ENCODE data around the gene XXYLT1. TPM values are rescaled to one million over a fixed set of nuclear protein-coding genes. Genes with fewer than 3 reads are reported as not detected.
A peak's percentile ranks its signal among the peaks of the same experiment; 100 is the strongest.

Gene XXYLT1
- total and polyA plus RNA-seq, 7 donors, result 2.5 to 13.8 (median 11.1) TPM

DNA sequence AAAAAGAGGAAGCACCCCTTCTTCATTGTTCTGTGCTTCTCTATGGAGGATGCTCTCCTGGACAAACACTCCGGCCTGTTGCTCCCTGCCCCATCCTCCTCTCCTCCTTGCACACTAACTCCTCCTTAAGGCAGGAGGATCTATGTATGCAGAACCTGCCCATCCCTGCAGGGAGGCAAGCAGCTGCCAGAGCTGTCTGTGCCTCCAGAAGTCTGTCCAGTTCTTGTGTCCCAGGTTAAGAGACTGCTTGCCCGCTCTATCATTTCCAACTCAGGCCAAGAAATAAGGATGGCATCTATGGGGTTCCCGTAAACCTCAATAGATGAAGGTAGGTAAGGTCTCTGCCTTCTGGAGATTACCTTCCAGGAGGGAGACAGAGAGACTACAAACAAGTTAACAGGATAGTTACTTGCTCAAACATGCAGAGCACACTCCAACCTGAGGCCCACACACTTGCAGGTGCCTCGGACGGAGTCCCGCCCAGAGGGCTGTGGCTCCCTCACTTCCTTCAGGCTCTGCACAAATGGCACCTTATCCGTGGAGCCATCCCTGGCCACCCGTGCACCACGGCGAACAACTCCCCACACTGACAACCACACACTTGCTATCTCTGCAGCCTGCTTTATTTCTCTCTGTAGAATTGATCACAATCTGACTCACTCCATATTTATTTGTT lies 6.9 kb downstream of the XXYLT1 start:
- Histone ChIP-seq H3K9me3 (no peaks in the 10 kb centered on the region), H3K36me3 (peaks cover 0 to 6% (median 2%) of the 10 kb centered on the region in 4 donors), H3K4me3 (no peak overlapping the region), H3K27me3 (no peaks in the 10 kb centered on the region), H3K4me1 (peaks cover 0 to 20% (median 16%) of the 10 kb centered on the region in 4 donors), H3K27ac (no peak overlapping the region)
- DNase-seq, result no peak
- intact Hi-C loops (cut with DNase I), result no loop called here
- WGBS, 2 donors, result 88 to 89% methylated on average over 10 of the region's 10 CpGs
- TF ChIP-seq, protein P1, sequence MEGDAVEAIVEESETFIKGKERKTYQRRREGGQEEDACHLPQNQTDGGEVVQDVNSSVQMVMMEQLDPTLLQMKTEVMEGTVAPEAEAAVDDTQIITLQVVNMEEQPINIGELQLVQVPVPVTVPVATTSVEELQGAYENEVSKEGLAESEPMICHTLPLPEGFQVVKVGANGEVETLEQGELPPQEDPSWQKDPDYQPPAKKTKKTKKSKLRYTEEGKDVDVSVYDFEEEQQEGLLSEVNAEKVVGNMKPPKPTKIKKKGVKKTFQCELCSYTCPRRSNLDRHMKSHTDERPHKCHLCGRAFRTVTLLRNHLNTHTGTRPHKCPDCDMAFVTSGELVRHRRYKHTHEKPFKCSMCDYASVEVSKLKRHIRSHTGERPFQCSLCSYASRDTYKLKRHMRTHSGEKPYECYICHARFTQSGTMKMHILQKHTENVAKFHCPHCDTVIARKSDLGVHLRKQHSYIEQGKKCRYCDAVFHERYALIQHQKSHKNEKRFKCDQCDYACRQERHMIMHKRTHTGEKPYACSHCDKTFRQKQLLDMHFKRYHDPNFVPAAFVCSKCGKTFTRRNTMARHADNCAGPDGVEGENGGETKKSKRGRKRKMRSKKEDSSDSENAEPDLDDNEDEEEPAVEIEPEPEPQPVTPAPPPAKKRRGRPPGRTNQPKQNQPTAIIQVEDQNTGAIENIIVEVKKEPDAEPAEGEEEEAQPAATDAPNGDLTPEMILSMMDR (IDR thresholded peaks at IDR 0.05), result no peak
- no peak for TF ChIP-seq POLR2A (IDR thresholded peaks at IDR 0.05)
- TF ChIP-seq EP300 (IDR thresholded peaks at IDR 0.05), result no peak
- TF ChIP-seq POLR2AphosphoS5 (IDR thresholded peaks at IDR 0.05), result no peak

DNA sequence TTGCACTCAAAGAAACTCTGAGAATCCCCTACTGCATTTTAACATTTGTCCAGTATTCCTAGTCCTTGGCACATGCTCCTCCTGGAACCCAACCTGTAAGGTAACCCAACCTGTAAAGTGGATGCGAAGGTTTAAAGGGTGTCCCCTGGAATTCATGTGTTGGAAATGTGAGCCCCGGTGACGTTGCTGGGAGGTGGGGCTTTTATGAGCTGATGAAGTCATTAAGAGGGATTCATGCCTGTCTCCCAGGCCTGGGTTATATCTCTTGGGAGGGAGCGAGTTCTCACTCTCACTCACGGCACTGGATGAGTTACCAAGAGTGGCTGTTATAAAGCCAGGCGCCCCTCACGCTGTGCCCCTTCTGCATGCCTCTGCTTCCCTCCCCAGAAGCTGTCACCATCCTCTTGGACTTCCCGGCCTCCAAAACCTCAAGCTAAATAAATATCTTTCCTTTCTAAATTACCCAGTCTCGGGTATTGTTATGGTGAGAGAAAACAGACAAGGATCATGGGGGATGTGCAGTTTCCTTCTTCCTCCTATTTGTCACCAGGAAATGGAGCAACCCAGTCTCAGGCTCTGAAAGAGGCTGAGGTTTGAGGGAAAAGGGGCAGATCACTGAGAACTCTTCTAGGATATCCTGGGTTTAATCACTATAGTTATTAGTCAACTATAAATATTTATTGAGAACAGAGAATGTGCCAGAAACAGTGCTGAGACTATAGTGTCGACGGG lies 7.6 kb downstream of the XXYLT1 start:
- WGBS, 2 donors, result 77 to 81% methylated on average over 11 of the region's 11 CpGs
- peaks cover 0 to 6% (median 2%) of the 10 kb centered on the region in 4 donors for H3K36me3 ChIP-seq
- H3K4me1 ChIP-seq, result peaks cover 0 to 21% (median 21%) of the 10 kb centered on the region in 4 donors
- no peaks in the 10 kb centered on the region for H3K27me3 ChIP-seq
- H3K9me3 ChIP-seq, result no peaks in the 10 kb centered on the region
- intact Hi-C loops (cut with DNase I), result no loop called here
- H3K27ac ChIP-seq, result no peak overlapping the region
- TF ChIP-seq EP300 (IDR thresholded peaks at IDR 0.05), result no peak
- TF ChIP-seq POLR2A (IDR thresholded peaks at IDR 0.05), result no peak
- no peak for TF ChIP-seq POLR2AphosphoS5 (IDR thresholded peaks at IDR 0.05)
- TF ChIP-seq, protein P1 (IDR thresholded peaks at IDR 0.05), result no peak
- DNase-seq, result no peak
- no peak overlapping the region for H3K4me3 ChIP-seq

DNA sequence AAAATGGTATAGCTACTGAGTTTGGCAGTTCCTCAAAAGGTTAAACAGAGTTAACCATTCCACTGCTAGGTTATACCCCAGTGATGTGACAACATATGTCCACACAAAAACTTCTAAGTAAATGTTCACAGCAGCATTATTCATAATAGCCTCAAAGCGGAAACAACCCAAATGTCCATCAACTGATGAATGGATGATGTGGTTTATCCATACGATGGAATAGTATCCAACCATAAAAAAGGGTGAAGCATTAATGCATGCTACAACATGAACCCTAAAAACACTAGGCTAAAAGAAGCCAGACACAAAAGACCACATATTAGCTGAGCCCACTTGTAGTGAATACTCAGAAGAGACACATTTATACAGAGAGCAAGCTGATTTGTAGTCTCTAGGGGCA lies 9.0 kb downstream of the XXYLT1 start:
- intact Hi-C loops (cut with DNase I), result loop anchor here (2.0 kb wide), 1 partner anchor 155 kb away; no protein-coding TSS in a partner anchor
- H3K4me1 ChIP-seq, result peaks cover 0 to 35% (median 35%) of the 10 kb centered on the region in 4 donors
- TF ChIP-seq POLR2AphosphoS5 (IDR thresholded peaks at IDR 0.05), result no peak
- 97 to 98% methylated on average over 2 of the region's 2 CpGs for WGBS, 2 donors
- H3K36me3 ChIP-seq, result peaks cover 0 to 6% (median 1%) of the 10 kb centered on the region in 4 donors
- H3K4me3 ChIP-seq, result no peak overlapping the region
- no peak overlapping the region for H3K27ac ChIP-seq
- no peaks in the 10 kb centered on the region for H3K9me3 ChIP-seq
- DNase-seq, result no peak
- H3K27me3 ChIP-seq, result no peaks in the 10 kb centered on the region

DNA sequence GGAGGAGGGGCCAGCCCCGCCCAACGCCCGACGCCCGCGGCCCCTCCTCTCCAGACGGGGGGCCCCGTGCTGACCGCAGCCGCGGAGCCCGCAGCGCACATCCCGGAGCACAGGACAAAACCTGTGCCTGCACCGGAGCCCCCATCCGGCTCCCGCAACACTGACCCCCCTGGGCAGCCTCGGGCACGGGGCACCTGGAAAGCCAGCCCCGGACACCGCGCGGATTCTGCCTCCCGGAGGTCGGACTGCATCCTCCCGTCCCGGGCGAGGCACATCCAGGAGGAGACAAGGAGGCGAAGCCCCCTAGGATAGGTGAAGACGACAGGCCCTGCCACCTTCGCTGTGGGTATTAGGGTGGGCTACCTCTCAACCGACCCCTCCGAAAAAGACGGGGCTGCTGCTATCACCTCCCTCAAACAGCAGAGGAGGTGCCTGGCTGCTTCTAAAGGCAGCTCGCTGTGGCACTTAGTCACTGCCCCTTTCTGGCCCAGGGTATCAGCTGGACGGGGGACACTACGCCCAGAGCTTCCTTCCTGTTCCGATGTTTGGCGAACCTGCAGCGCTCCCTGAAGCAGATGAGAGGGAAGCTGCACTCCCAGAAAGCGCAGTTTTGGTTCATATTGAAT lies 10.6 kb downstream of the XXYLT1 start:
- WGBS, 2 donors, result 2 to 4% methylated on average over 41 of the region's 41 CpGs
- Histone ChIP-seq H3K4me1 (peaks cover 0 to 39% (median 37%) of the 10 kb centered on the region in 4 donors), H3K27me3 (no peaks in the 10 kb centered on the region), H3K36me3 (no peaks in the 10 kb centered on the region), H3K27ac (peak overlapping the region; percentile 87 to 97 (median 94)), H3K4me3 (peak overlapping the region; percentile 61 to 75 (median 68)), H3K9me3 (no peaks in the 10 kb centered on the region)
- TF ChIP-seq, protein P1 (IDR thresholded peaks at IDR 0.05), result peak in 1 of 4 experiments; percentile 24
- TF ChIP-seq POLR2A (IDR thresholded peaks at IDR 0.05), result no peak
- intact Hi-C loops (cut with DNase I), result loop anchor here (1.0 to 2.0 kb wide), 2 partner anchors 154 to 575 kb away; partner anchors contain the start of gene FAM43A
- no peak for DNase-seq
